ENCODE measurements around the gene DPP9.

DPP9 gene

GRCh38 chr19:4653793-4654436, 69.7 kb downstream of the DPP9 start:
- DNase-seq, result no peak

- no peak for DNase-seq
These were observed 71.6 kb downstream of the DPP9 start for GRCh38 chr19:4652075-4652474.

GRCh38 chr19:4650159-4650558, 73.5 kb downstream of the DPP9 start:
- no peak for DNase-seq

GRCh38 chr19:4649392-4650047, 74.1 kb downstream of the DPP9 start:
- DNase-seq, result no peak

GRCh38 chr19:4647676-4648644, 75.7 kb downstream of the DPP9 start:
- DNase-seq, result no peak

- no peak for DNase-seq
These were observed 77.9 kb downstream of the DPP9 start for GRCh38 chr19:4645718-4646117.

GRCh38 chr19:4642625-4643024, 81.0 kb downstream of the DPP9 start:
- no peak for DNase-seq

- DNase-seq, result no peak
These were observed 82.5 kb downstream of the DPP9 start for GRCh38 chr19:4641132-4641531.

- DNase-seq, result no peak
These were observed 83.2 kb downstream of the DPP9 start for GRCh38 chr19:4640247-4641000.

GRCh38 chr19:4639531-4640246, 84.0 kb downstream of the DPP9 start:
- no peak for DNase-seq

GRCh38 chr19:4638828-4639530, 84.7 kb downstream of the DPP9 start, which contains the start of gene TNFAIP8L1:
Gene TNFAIP8L1, plus strand, starts transcription at chr19:4639516. Its CDS starts 12,354 bp downstream, at chr19:4651870.
- peak; percentile 85 for DNase-seq

GRCh38 chr19:4638317-4638716, 85.3 kb downstream of the DPP9 start:
- DNase-seq, result no peak

GRCh38 chr19:4636761-4637160, 86.9 kb downstream of the DPP9 start:
- no peak for DNase-seq

GRCh38 chr19:4636151-4636717, 87.4 kb downstream of the DPP9 start:
- no peak for DNase-seq

- DNase-seq, result no peak
These were observed 87.9 kb downstream of the DPP9 start for GRCh38 chr19:4635754-4636116.

GRCh38 chr19:4633140-4633967, 90.3 kb downstream of the DPP9 start:
- peak; percentile 26 for DNase-seq
